ENCODE data around the gene KRT6B.

Gene KRT6B

DNA sequence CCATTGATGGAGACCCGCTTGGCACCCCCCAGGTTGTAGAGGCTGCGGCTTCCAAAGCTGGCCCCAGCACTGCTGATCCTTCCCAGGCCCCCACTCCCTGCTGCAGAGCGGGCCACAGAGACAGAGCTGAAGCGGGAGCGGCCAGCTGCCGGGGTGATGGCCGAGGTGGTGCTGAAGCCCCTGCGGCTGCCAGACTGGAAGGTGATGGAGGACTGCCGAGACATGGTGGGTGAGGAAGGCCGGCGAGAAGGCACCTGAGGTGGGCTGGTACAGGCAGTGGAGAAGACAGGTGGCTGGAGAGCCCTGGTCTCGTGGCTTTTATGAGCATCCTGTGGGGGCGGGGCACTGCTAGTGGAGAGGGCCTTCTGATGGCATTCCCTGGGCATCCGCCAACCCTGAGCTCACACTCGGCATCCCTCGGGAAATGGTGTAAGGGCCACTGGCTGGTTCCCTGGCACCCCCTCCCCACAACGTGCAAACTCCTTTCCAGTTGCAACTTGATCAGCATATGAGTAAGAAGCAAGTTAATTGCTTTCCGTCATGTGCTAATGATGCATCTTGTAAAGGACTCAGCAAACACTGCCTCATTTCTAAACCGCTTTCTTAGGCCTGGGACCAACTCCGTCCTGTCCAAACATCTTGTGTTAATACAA is 17.7 kb downstream of the KRT6B start, which contains the start of gene KRT75 (continued):
- TF ChIP-seq, protein P1, sequence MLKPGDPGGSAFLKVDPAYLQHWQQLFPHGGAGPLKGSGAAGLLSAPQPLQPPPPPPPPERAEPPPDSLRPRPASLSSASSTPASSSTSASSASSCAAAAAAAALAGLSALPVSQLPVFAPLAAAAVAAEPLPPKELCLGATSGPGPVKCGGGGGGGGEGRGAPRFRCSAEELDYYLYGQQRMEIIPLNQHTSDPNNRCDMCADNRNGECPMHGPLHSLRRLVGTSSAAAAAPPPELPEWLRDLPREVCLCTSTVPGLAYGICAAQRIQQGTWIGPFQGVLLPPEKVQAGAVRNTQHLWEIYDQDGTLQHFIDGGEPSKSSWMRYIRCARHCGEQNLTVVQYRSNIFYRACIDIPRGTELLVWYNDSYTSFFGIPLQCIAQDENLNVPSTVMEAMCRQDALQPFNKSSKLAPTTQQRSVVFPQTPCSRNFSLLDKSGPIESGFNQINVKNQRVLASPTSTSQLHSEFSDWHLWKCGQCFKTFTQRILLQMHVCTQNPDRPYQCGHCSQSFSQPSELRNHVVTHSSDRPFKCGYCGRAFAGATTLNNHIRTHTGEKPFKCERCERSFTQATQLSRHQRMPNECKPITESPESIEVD (tag by site-specific recombination; IDR thresholded peaks at IDR 0.05), result no peak
- TF ChIP-seq ZNF24 (tag by site-specific recombination; IDR thresholded peaks at IDR 0.05), result peak; percentile 91
- no peak for TF ChIP-seq ZSCAN16 (tag by site-specific recombination; IDR thresholded peaks at IDR 0.05)
- TF ChIP-seq MZF1 (tag by site-specific recombination; IDR thresholded peaks at IDR 0.05; ENCODE audit: borderline replicate concordance), result no peak
- no peak for TF ChIP-seq ZNF571 (tag by site-specific recombination; IDR thresholded peaks at IDR 0.05)
- 0 out of 2 replicates have a peak, but pooled peaks have one; percentile 21 for TF ChIP-seq ZSCAN23 (tag by site-specific recombination; IDR thresholded peaks at IDR 0.05)
- no peak for TF ChIP-seq GFI1B (tag by site-specific recombination; IDR thresholded peaks at IDR 0.05)
- no peak for TF ChIP-seq ZNF707 (tag by site-specific recombination; IDR thresholded peaks at IDR 0.05)
- TF ChIP-seq, protein P2, sequence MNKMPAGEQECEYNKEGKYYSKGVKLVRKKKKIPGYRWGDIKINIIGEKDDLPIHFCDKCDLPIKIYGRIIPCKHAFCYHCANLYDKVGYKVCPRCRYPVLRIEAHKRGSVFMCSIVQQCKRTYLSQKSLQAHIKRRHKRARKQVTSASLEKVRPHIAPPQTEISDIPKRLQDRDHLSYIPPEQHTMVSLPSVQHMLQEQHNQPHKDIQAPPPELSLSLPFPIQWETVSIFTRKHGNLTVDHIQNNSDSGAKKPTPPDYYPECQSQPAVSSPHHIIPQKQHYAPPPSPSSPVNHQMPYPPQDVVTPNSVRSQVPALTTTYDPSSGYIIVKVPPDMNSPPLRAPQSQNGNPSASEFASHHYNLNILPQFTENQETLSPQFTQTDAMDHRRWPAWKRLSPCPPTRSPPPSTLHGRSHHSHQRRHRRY (tag by site-specific recombination; IDR thresholded peaks at IDR 0.05), result no peak
- TF ChIP-seq, protein P3, sequence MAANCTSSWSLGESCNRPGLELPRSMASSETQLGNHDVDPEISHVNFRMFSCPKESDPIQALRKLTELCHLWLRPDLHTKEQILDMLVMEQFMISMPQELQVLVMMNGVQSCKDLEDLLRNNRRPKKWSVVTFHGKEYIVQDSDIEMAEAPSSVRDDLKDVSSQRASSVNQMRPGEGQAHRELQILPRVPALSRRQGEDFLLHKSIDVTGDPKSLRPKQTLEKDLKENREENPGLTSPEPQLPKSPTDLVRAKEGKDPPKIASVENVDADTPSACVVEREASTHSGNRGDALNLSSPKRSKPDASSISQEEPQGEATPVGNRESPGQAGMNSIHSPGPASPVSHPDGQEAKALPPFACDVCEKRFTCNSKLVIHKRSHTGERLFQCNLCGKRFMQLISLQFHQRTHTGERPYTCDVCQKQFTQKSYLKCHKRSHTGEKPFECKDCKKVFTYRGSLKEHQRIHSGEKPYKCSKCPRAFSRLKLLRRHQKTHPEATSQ (tag by site-specific recombination; IDR thresholded peaks at IDR 0.05), result no peak
- TF ChIP-seq, protein P4, sequence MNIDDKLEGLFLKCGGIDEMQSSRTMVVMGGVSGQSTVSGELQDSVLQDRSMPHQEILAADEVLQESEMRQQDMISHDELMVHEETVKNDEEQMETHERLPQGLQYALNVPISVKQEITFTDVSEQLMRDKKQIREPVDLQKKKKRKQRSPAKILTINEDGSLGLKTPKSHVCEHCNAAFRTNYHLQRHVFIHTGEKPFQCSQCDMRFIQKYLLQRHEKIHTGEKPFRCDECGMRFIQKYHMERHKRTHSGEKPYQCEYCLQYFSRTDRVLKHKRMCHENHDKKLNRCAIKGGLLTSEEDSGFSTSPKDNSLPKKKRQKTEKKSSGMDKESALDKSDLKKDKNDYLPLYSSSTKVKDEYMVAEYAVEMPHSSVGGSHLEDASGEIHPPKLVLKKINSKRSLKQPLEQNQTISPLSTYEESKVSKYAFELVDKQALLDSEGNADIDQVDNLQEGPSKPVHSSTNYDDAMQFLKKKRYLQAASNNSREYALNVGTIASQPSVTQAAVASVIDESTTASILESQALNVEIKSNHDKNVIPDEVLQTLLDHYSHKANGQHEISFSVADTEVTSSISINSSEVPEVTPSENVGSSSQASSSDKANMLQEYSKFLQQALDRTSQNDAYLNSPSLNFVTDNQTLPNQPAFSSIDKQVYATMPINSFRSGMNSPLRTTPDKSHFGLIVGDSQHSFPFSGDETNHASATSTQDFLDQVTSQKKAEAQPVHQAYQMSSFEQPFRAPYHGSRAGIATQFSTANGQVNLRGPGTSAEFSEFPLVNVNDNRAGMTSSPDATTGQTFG (tag by site-specific recombination; IDR thresholded peaks at IDR 0.05; ENCODE audit: borderline replicate concordance), result no peak
- no peak for TF ChIP-seq ZNF548 (tag by site-specific recombination; IDR thresholded peaks at IDR 0.05)
- TF ChIP-seq ZNF23 (tag by site-specific recombination; IDR thresholded peaks at IDR 0.05; ENCODE audit: borderline replicate concordance), result no peak
- TF ChIP-seq, protein P5, sequence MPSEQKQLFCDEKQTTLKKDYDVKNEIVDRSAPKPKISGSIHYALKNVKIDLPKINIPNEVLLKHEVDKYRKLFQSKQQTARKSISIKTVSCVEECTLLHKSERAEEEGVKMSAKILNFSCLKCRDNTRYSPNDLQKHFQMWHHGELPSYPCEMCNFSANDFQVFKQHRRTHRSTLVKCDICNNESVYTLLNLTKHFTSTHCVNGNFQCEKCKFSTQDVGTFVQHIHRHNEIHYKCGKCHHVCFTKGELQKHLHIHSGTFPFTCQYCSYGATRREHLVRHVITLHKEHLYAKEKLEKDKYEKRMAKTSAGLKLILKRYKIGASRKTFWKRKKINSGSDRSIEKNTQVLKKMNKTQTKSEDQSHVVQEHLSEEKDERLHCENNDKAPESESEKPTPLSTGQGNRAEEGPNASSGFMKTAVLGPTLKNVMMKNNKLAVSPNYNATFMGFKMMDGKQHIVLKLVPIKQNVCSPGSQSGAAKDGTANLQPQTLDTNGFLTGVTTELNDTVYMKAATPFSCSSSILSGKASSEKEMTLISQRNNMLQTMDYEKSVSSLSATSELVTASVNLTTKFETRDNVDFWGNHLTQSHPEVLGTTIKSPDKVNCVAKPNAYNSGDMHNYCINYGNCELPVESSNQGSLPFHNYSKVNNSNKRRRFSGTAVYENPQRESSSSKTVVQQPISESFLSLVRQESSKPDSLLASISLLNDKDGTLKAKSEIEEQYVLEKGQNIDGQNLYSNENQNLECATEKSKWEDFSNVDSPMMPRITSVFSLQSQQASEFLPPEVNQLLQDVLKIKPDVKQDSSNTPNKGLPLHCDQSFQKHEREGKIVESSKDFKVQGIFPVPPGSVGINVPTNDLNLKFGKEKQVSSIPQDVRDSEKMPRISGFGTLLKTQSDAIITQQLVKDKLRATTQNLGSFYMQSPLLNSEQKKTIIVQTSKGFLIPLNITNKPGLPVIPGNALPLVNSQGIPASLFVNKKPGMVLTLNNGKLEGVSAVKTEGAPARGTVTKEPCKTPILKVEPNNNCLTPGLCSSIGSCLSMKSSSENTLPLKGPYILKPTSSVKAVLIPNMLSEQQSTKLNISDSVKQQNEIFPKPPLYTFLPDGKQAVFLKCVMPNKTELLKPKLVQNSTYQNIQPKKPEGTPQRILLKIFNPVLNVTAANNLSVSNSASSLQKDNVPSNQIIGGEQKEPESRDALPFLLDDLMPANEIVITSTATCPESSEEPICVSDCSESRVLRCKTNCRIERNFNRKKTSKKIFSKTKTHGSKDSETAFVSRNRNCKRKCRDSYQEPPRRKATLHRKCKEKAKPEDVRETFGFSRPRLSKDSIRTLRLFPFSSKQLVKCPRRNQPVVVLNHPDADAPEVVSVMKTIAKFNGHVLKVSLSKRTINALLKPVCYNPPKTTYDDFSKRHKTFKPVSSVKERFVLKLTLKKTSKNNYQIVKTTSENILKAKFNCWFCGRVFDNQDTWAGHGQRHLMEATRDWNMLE (tag by site-specific recombination; conservative IDR thresholded peaks at IDR 0.05; ENCODE audit: low read depth), result peak; percentile 41; the same call in 1 of the 2 replicates
- no peak for TF ChIP-seq BCL11A (tag by site-specific recombination; IDR thresholded peaks at IDR 0.05; ENCODE audit: low read depth)
- TF ChIP-seq ZNF121 (tag by site-specific recombination; IDR thresholded peaks at IDR 0.05), result no peak
- no peak for TF ChIP-seq ZSCAN30 (tag by site-specific recombination; IDR thresholded peaks at IDR 0.05)
- TF ChIP-seq, protein P6, sequence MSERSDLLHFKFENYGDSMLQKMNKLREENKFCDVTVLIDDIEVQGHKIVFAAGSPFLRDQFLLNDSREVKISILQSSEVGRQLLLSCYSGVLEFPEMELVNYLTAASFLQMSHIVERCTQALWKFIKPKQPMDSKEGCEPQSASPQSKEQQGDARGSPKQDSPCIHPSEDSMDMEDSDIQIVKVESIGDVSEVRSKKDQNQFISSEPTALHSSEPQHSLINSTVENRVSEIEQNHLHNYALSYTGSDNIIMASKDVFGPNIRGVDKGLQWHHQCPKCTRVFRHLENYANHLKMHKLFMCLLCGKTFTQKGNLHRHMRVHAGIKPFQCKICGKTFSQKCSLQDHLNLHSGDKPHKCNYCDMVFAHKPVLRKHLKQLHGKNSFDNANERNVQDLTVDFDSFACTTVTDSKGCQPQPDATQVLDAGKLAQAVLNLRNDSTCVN (tag by site-specific recombination; optimal IDR thresholded peaks at IDR 0.05), result no peak
- TF ChIP-seq ZNF335 (tag by site-specific recombination; conservative IDR thresholded peaks at IDR 0.05), result peak; percentile 95
- TF ChIP-seq, protein P7, sequence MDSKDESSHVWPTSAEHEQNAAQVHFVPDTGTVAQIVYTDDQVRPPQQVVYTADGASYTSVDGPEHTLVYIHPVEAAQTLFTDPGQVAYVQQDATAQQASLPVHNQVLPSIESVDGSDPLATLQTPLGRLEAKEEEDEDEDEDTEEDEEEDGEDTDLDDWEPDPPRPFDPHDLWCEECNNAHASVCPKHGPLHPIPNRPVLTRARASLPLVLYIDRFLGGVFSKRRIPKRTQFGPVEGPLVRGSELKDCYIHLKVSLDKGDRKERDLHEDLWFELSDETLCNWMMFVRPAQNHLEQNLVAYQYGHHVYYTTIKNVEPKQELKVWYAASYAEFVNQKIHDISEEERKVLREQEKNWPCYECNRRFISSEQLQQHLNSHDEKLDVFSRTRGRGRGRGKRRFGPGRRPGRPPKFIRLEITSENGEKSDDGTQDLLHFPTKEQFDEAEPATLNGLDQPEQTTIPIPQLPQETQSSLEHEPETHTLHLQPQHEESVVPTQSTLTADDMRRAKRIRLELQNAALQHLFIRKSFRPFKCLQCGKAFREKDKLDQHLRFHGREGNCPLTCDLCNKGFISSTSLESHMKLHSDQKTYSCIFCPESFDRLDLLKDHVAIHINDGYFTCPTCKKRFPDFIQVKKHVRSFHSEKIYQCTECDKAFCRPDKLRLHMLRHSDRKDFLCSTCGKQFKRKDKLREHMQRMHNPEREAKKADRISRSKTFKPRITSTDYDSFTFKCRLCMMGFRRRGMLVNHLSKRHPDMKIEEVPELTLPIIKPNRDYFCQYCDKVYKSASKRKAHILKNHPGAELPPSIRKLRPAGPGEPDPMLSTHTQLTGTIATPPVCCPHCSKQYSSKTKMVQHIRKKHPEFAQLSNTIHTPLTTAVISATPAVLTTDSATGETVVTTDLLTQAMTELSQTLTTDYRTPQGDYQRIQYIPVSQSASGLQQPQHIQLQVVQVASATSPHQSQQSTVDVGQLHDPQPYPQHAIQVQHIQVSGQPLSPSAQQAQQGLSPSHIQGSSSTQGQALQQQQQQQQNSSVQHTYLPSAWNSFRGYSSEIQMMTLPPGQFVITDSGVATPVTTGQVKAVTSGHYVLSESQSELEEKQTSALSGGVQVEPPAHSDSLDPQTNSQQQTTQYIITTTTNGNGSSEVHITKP (tag by site-specific recombination; IDR thresholded peaks at IDR 0.05), result peak; percentile 48; the same call in 1 of the 2 replicates

Data from HEK293 (cell line).